ENCODE measurements around the gene ADARB1. TPM values are rescaled to one million over a fixed set of nuclear protein-coding genes. Genes with fewer than 3 reads are reported as not detected.

ADARB1 gene
- total RNA-seq, 1 donor from 2014 or later, result 23.9 TPM

- no peak for DNase-seq (ENCODE audit: low spot score)
Observed at GRCh38 chr21:45225741-45226327, 151.5 kb downstream of the ADARB1 start.

- DNase-seq (ENCODE audit: low spot score), result no peak
Observed at GRCh38 chr21:45226540-45227326, 152.4 kb downstream of the ADARB1 start.

- DNase-seq (ENCODE audit: low spot score), result no peak
Observed at GRCh38 chr21:45227735-45228134, 153.4 kb downstream of the ADARB1 start.

GRCh38 chr21:45228171-45228641 is 153.8 kb downstream of the ADARB1 start:
- DNase-seq (ENCODE audit: low spot score), result no peak

GRCh38 chr21:45228656-45229240 is 154.4 kb downstream of the ADARB1 start:
- DNase-seq (ENCODE audit: low spot score), result no peak

- DNase-seq (ENCODE audit: low spot score), result no peak
Observed at GRCh38 chr21:45231705-45232104, 157.3 kb downstream of the ADARB1 start.

GRCh38 chr21:45234127-45234526 is 159.7 kb downstream of the ADARB1 start:
- DNase-seq (ENCODE audit: low spot score), result no peak

GRCh38 chr21:45234965-45235364 is 160.6 kb downstream of the ADARB1 start:
- no peak for DNase-seq (ENCODE audit: low spot score)

- no peak for DNase-seq (ENCODE audit: low spot score)
Observed at GRCh38 chr21:45235488-45235887, 161.1 kb downstream of the ADARB1 start.

GRCh38 chr21:45236481-45236880 is 162.1 kb downstream of the ADARB1 start:
- no peak for DNase-seq (ENCODE audit: low spot score)

- no peak for DNase-seq (ENCODE audit: low spot score)
Observed at GRCh38 chr21:45237401-45237800, 163.0 kb downstream of the ADARB1 start.

GRCh38 chr21:45241357-45241756 is 167.0 kb downstream of the ADARB1 start:
- no peak for DNase-seq (ENCODE audit: low spot score)

- DNase-seq (ENCODE audit: low spot score), result no peak
Observed at GRCh38 chr21:45243603-45244002, 169.2 kb downstream of the ADARB1 start.

GRCh38 chr21:45244799-45245340 is 170.5 kb downstream of the ADARB1 start:
- no peak for DNase-seq (ENCODE audit: low spot score)

GRCh38 chr21:45246386-45247320 is 172.3 kb downstream of the ADARB1 start:
- DNase-seq (ENCODE audit: low spot score), result no peak

GRCh38 chr21:45248301-45248892 is 174.0 kb downstream of the ADARB1 start:
- DNase-seq (ENCODE audit: low spot score), result no peak

- no peak for DNase-seq (ENCODE audit: low spot score)
Observed at GRCh38 chr21:45248893-45249381, 174.6 kb downstream of the ADARB1 start.

GRCh38 chr21:45249626-45250025 is 175.2 kb downstream of the ADARB1 start:
- no peak for DNase-seq (ENCODE audit: low spot score)

- DNase-seq (ENCODE audit: low spot score), result no peak
Observed at GRCh38 chr21:45250272-45250671, 175.9 kb downstream of the ADARB1 start.

GRCh38 chr21:45250914-45251634 is 176.7 kb downstream of the ADARB1 start:
- DNase-seq (ENCODE audit: low spot score), result no peak

Measured in ureter (tissue), 1 donor.